Measurements from ENCODE around the gene NFE2L1. TPM values are rescaled to one million over a fixed set of nuclear protein-coding genes. Genes with fewer than 3 reads are reported as not detected.
"Not testable (repeated sequence)": the region's sequence is repeated elsewhere in the genome, so short reads cannot be mapped to it uniquely, and the experiment has no call there.

Gene NFE2L1
- total RNA-seq, 4 donors from 2014 or later, result 173 to 242 (median 211) TPM

GRCh38 chr17:48068491-48068961 lies 20.4 kb downstream of the NFE2L1 start:
- Histone ChIP-seq H3K4me1 (no peaks in the 10 kb centered on the region), H3K9me3 (no peaks in the 10 kb centered on the region), H3K27me3 (no peaks in the 10 kb centered on the region), H3K4me3 (no peak overlapping the region), H3K27ac (no peak overlapping the region), H3K36me3 (peaks cover 0 to 5% (median 3%) of the 10 kb centered on the region in 4 donors)
- no peak for DNase-seq
- in situ Hi-C loops (cut with MboI; ENCODE audit: low pct_ligation_motif_present in 1 of 4, low pct_unique_long_range_greater_than_20kb in 1 of 4, low sequenced_read_pairs in 3 of 4), result no loop called here
- intact Hi-C loops (cut with DNase I; ENCODE audit: low total_unique reads), result no loop called here
- WGBS, 2 donors (ENCODE audit: low coverage in 1 of 2), result 73 to 77% methylated on average over 2 to 3 of the region's 3 CpGs
- TF ChIP-seq POLR2A (IDR thresholded peaks at IDR 0.05), result no peak
- TF ChIP-seq CTCF (IDR thresholded peaks at IDR 0.05), result peak in 4 of 5 experiments; percentile 24 to 33 (median 28)

- peaks cover 0 to 11% (median 3%) of the 10 kb centered on the region in 4 donors for H3K36me3 ChIP-seq
- TF ChIP-seq EP300 (IDR thresholded peaks at IDR 0.05; ENCODE audit: low read depth), result no peak
- no peak for TF ChIP-seq CTCF (IDR thresholded peaks at IDR 0.05)
- TF ChIP-seq POLR2A (IDR thresholded peaks at IDR 0.05), result no peak
- TF ChIP-seq POLR2AphosphoS5 (IDR thresholded peaks at IDR 0.05), result no peak
- in situ Hi-C loops (cut with MboI; ENCODE audit: low pct_ligation_motif_present in 1 of 4, low pct_unique_long_range_greater_than_20kb in 1 of 4, low sequenced_read_pairs in 3 of 4), result loop anchor here in 3 of 4 donors (5.0 to 10.0 kb wide), 2 partner anchors 38 to 45 kb away; no protein-coding TSS in a partner anchor
- no peak overlapping the region for H3K27ac ChIP-seq
- no peaks in the 10 kb centered on the region for H3K27me3 ChIP-seq
- DNase-seq, result no peak
- H3K4me3 ChIP-seq, result no peak overlapping the region
- WGBS, 2 donors (ENCODE audit: low coverage in 1 of 2), result 33 to 44% methylated on average over 1 to 2 of the region's 2 CpGs
- no peaks in the 10 kb centered on the region for H3K4me1 ChIP-seq
- no peaks in the 10 kb centered on the region for H3K9me3 ChIP-seq
- intact Hi-C loops (cut with DNase I; ENCODE audit: low total_unique reads), result loop anchor here (10.0 kb wide), 1 partner anchor 55 kb away; no protein-coding TSS in a partner anchor
These were observed 22.0 kb downstream of the NFE2L1 start for GRCh38 chr17:48070195-48070594.

DNA sequence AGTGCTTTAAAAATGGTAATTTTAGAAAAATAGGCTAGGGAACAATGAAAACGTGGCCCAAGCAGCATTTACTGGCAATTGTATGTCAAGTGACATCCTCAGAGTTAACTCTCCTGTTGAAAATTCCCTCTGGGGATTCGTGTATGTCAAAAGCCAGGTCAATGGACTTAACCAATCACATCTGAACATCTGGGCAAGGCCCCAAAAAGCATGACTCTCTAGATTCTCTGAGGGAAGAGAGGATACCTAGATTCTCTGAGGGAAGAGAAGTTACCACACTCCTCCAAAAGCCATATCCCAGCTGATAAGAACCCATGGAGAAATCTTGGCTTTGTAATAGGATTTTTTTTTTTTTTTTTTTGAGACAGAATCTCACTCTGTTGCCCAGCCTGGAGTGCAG lies 23.5 kb downstream of the NFE2L1 start:
- in situ Hi-C loops (cut with MboI; ENCODE audit: low pct_ligation_motif_present in 1 of 4, low pct_unique_long_range_greater_than_20kb in 1 of 4, low sequenced_read_pairs in 3 of 4), result loop anchor here in 3 of 4 donors (5.0 to 10.0 kb wide), 2 partner anchors 39 to 47 kb away; no protein-coding TSS in a partner anchor

DNA sequence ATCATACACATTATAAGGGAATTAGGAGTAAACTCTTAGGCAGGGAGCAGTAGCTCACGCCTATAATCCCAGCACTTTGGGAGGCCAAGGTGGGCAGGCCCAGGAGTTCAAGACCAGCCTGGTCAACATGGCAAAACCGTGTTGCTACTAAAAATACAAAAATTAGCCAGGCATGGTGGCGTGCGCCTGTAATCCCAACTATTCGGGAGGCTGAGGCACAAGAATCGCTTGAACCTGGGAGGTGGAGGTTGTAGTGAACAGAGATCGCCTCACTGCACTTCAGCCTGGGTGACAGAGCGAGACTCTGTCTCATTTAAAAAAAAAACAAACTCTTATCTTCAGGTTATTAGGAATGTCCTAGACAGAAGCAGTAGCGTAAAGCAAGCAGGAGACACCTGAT lies 24.7 kb downstream of the NFE2L1 start:
- not testable (repeated sequence) for DNase-seq, H3K4me3 ChIP-seq, H3K27ac ChIP-seq, H3K4me1 ChIP-seq, H3K9me3 ChIP-seq, H3K27me3 ChIP-seq
- H3K36me3 ChIP-seq, result peaks cover 0 to 23% (median 9%) of the 10 kb centered on the region in 4 donors
- intact Hi-C loops (cut with DNase I; ENCODE audit: low total_unique reads) (loop anchor here (10.0 kb wide), 1 partner anchor 52 kb away; no protein-coding TSS in a partner anchor), in situ Hi-C loops (cut with MboI; ENCODE audit: low pct_ligation_motif_present in 1 of 4, low pct_unique_long_range_greater_than_20kb in 1 of 4, low sequenced_read_pairs in 3 of 4) (loop anchor here in 3 of 4 donors (5.0 to 10.0 kb wide), 2 partner anchors 41 to 48 kb away; no protein-coding TSS in a partner anchor)
- 94 to 100% methylated on average over 3 to 9 of the region's 9 CpGs for WGBS, 2 donors (ENCODE audit: low coverage in 1 of 2)

More for the DNA sequence above, 23.5 kb downstream of the NFE2L1 start:
- H3K36me3 ChIP-seq, result peaks cover 0 to 20% (median 9%) of the 10 kb centered on the region in 4 donors
- H3K27ac ChIP-seq, result no peak overlapping the region
- intact Hi-C loops (cut with DNase I; ENCODE audit: low total_unique reads), result loop anchor here (10.0 kb wide), 1 partner anchor 53 kb away; no protein-coding TSS in a partner anchor
- H3K4me1 ChIP-seq, result no peaks in the 10 kb centered on the region
- H3K27me3 ChIP-seq, result no peaks in the 10 kb centered on the region
- H3K4me3 ChIP-seq, result no peak overlapping the region
- H3K9me3 ChIP-seq, result no peaks in the 10 kb centered on the region
- no peak for TF ChIP-seq POLR2AphosphoS5 (IDR thresholded peaks at IDR 0.05)
- TF ChIP-seq EP300 (IDR thresholded peaks at IDR 0.05; ENCODE audit: low read depth), result no peak
- TF ChIP-seq CTCF (IDR thresholded peaks at IDR 0.05), result no peak
- no peak for TF ChIP-seq POLR2A (IDR thresholded peaks at IDR 0.05)
- no peak for DNase-seq
- 56 to 74% methylated on average over 2 of the region's 2 CpGs for WGBS, 2 donors (ENCODE audit: low coverage in 1 of 2)

DNA sequence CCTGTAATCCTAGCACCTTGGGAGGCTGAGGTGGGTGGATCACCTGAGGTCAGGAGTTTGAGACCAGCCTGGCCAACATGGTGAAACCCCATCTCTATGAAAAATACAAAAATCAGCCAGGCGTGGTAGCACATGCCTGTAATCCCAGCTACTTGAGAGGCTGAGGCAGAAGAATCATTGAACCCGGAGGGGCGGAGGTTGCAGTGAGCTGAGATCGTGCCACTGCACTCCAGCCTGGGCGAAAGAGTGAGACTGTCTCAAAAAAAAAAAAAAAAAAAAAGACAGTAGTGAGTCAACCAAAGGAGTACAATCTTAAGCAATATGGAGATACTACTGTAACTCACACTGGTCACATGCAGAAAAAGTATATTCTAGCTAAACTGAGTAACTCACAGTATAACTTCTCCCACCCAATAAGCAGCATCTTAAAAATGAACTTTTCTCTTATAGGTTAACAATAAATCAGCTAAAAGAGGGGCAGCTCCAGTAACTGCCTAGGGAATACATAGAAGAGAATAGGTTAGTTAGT lies 25.5 kb downstream of the NFE2L1 start:
- DNase-seq, H3K4me1 ChIP-seq, H3K27ac ChIP-seq, H3K27me3 ChIP-seq, H3K9me3 ChIP-seq, H3K4me3 ChIP-seq: not testable (repeated sequence)
- in situ Hi-C loops (cut with MboI; ENCODE audit: low pct_ligation_motif_present in 1 of 4, low pct_unique_long_range_greater_than_20kb in 1 of 4, low sequenced_read_pairs in 3 of 4) (loop anchor here in 3 of 4 donors (5.0 to 10.0 kb wide), 2 partner anchors 41 to 49 kb away; no protein-coding TSS in a partner anchor), intact Hi-C loops (cut with DNase I; ENCODE audit: low total_unique reads) (loop anchor here (2.0 to 10.0 kb wide), 2 partner anchors 47 to 51 kb away; no protein-coding TSS in a partner anchor)
- peaks cover 0 to 23% (median 9%) of the 10 kb centered on the region in 4 donors for H3K36me3 ChIP-seq
- WGBS, 2 donors (ENCODE audit: low coverage in 1 of 2), result 95 to 100% methylated on average over 4 to 5 of the region's 5 CpGs
